RWPE2 (cell line): Measurements from ENCODE around the gene EEF1A2.

Source experiments
- ATAC-seq: fragments of 200-7000 bp; cut with Tn5 transposase; 3 replicates; pipeline ENCODE4 v1.9.1; 2021; ENCODE audit warnings: low read depth
- DNase-seq: peaks from one replicate; pipeline ENCODE4 v3.0.0-alpha.2; 2020; ENCODE audit warnings: low spot score
- H3K27ac ChIP-seq: fragments of 450-650 bp; 2 replicates; pipeline ENCODE4 v1.5.1; 2017; ENCODE audit warnings: mild to moderate bottlenecking; ENCODE audit not compliant: poor library complexity, severe bottlenecking
- H3K27me3 ChIP-seq: fragments of 250-450 bp; sonication (Bioruptor Pico); 2 replicates; pipeline ENCODE4 v1.5.1; 2021; ENCODE audit warnings: mild to moderate bottlenecking, moderate library complexity; ENCODE audit not compliant: insufficient read depth, poor library complexity, severe bottlenecking
- H3K36me3 ChIP-seq: fragments of 250-450 bp; sonication (Bioruptor Pico); 2 replicates; pipeline ENCODE4 v1.5.1; 2020; ENCODE audit warnings: low read depth, mild to moderate bottlenecking, moderate library complexity
- H3K4me1 ChIP-seq: fragments of 250-450 bp; sonication (Bioruptor Pico); 2 replicates; pipeline ENCODE4 v1.5.1; 2021; ENCODE audit warnings: mild to moderate bottlenecking, moderate library complexity; ENCODE audit not compliant: insufficient read depth, poor library complexity, severe bottlenecking
- H3K4me3 ChIP-seq: fragments of 250-450 bp; sonication (Bioruptor Pico); 2 replicates; pipeline ENCODE4 v1.5.1; 2021; ENCODE audit warnings: mild to moderate bottlenecking, moderate library complexity; ENCODE audit not compliant: severe bottlenecking
- H3K9me3 ChIP-seq: fragments of 250-450 bp; sonication (Bioruptor Pico); 2 replicates; pipeline ENCODE4 v1.5.1; 2021; ENCODE audit warnings: mild to moderate bottlenecking, moderate library complexity; ENCODE audit not compliant: severe bottlenecking
- TF ChIP-seq, protein P1 (sequence below): fragments of 450-650 bp; IDR thresholded peaks from one replicate; pipeline ENCODE4 v1.5.1; 2017; ENCODE audit warnings: mild to moderate bottlenecking, moderate library complexity; ENCODE audit not compliant: poor library complexity, severe bottlenecking

EEF1A2 gene

DNA sequence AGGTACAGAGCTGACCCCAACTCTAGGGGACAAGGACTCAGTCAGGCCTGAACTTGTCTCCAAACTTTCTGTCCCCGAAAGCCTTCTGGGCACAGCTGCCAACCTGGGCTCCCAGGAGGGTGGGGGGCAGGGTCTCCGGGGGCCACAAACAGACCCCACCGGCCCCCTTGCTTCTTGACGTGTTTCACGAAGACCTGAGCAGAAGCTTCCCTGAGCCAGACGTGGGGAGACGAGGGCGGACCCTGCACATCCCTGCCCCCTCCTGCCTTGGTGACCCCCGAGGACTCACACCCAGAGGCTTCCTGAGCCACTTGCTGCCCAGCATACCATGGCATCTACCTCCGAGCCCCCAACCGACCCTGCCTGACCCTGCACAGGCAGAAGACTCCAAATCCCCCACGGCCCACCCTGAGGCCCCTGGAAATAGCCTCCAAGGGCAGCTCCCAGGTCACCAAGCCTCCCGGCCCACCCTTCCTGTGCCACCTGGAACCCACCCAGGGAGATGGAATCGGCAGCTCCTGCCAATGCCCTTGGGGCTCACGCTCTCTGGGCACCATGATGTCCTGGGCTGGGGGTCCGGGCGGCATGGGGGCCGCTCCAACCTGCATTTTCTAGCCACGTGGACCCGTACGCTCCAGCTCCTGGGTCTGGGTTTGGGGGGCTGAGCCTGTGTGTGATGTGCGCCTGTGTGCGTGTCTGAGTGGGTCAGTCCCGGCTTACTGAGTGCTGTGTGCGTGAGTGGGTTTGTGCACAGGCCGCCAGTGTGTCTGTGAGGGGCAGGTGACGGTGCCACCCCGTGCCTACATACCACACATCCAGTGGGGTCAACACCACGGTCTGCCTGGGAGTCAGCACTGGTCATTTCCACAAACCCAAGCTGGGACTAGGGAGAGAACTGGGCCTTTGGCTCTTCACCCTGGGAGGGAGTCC lies 40.8 kb upstream of the EEF1A2 start:
- ATAC-seq (no peak), DNase-seq (peak; percentile 86)
- no peak overlapping the region for H3K4me3 ChIP-seq
- TF ChIP-seq, protein P1, sequence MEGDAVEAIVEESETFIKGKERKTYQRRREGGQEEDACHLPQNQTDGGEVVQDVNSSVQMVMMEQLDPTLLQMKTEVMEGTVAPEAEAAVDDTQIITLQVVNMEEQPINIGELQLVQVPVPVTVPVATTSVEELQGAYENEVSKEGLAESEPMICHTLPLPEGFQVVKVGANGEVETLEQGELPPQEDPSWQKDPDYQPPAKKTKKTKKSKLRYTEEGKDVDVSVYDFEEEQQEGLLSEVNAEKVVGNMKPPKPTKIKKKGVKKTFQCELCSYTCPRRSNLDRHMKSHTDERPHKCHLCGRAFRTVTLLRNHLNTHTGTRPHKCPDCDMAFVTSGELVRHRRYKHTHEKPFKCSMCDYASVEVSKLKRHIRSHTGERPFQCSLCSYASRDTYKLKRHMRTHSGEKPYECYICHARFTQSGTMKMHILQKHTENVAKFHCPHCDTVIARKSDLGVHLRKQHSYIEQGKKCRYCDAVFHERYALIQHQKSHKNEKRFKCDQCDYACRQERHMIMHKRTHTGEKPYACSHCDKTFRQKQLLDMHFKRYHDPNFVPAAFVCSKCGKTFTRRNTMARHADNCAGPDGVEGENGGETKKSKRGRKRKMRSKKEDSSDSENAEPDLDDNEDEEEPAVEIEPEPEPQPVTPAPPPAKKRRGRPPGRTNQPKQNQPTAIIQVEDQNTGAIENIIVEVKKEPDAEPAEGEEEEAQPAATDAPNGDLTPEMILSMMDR, result no peak
- H3K9me3 ChIP-seq, result no peaks in the 10 kb centered on the region
- no peaks in the 10 kb centered on the region for H3K36me3 ChIP-seq
- peaks cover 22% of the 10 kb centered on the region for H3K4me1 ChIP-seq
- no peaks in the 10 kb centered on the region for H3K27me3 ChIP-seq
- H3K27ac ChIP-seq, result no peak overlapping the region

DNA sequence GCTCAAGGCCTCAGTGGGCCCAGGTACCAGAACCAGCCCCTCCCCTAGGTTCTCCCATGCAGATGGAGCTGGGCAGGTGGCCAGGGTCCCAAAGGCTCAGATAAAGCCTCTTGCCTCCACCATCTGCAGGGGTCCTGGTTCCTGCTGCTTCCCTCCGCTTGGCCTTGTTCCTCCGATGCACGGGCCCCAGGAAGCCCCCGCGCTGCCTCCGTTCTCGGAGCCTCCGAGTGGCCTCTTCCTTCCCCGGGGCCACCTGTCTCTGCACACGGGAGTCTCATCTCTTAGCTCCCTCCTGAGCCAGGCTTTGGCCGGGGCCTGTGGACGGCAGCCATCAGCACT lies 40.2 kb upstream of the EEF1A2 start:
- TF ChIP-seq, protein P1, result no peak
- H3K36me3 ChIP-seq, result no peaks in the 10 kb centered on the region
- H3K27ac ChIP-seq, result peak overlapping the region; percentile 81
- ATAC-seq, result no peak
- DNase-seq, result peak; percentile 87
- no peaks in the 10 kb centered on the region for H3K9me3 ChIP-seq
- no peak overlapping the region for H3K4me3 ChIP-seq
- peaks cover 25% of the 10 kb centered on the region for H3K4me1 ChIP-seq
- H3K27me3 ChIP-seq, result no peaks in the 10 kb centered on the region

DNA sequence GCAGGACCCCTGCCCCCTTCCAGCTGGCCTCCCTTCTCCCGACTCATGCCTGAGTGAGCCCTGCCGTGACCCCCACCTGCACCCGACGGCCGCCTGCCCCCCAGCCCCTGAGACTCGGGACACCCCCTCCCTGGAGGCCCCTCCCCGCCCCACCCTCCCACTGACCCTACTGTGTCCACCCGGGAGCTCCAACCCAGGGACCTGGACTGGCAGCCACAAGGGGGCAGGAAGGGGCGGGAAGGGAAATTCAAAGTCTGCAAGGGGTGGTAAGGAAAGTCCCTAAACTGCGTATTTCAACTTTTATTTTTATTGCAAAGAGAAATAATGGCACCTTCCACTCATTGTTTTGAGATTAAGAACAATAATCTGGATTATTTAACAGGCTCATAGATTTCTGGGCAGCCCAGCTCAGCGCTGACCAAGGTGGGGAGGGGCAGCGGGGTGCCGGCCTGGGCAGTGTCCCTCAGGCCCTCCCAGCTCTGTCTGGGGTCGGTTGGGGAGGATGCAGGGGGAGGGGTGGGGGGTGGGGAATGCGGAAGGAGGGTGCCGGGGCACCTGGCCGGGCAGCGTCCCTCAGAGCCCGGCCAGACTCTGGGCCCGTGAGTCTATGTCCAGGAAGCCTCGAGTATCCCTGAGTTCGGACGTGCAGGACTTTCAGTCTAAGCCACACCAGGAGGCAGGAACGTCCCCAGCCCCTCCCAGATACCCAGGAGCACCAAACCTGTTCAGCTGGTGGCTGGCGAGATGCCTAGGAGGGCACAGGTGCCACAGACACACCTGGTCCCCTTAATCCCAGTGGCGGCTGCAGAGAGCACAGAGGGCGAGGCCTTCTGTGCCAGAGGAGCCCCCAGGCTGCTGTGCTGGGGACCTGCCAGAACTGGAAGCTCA lies 39.6 kb upstream of the EEF1A2 start:
- TF ChIP-seq, protein P1, result peak; percentile 99
- DNase-seq (peak; percentile 88), ATAC-seq (peak; percentile 2)
- Histone ChIP-seq H3K36me3 (no peaks in the 10 kb centered on the region), H3K4me1 (peaks cover 30% of the 10 kb centered on the region), H3K9me3 (no peaks in the 10 kb centered on the region), H3K27me3 (no peaks in the 10 kb centered on the region), H3K27ac (peak overlapping the region; percentile 81), H3K4me3 (peak overlapping the region; percentile 37)

DNA sequence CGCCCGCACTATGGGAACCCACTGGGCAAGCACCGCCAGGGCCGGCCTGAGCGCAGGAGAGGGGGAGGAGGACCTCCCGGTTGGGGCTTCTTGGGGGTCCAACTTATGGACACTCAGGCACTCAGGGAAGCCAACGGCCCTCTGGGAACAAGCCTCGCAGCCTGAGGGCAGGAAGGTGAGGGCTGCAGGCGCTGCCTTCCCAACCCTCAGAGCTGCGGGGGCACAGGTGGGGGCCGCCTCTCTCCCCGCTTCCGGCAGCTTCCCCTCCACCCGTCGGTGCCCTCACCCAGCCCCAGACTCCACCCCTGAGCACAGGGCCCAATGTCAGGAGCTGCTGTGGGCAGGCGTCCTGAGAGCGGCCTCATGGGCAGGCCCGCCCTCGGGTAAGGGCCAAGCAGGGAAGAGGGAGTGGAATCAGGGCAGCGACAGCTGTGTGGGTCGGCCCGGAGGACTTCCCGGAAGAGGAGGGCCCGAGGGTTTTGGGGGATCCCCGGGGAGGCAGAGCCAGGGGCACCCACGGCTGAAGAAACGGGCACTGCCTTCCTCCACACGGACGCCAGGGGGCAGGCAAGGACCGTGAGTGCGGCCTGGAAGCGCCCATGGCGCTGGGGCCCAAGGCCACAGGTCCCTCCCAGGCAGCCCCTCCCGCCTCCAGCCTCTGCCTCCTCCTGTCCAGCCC lies 38.8 kb upstream of the EEF1A2 start:
- H3K4me1 ChIP-seq, result peaks cover 30% of the 10 kb centered on the region
- TF ChIP-seq, protein P1, result peak; percentile 100
- no peaks in the 10 kb centered on the region for H3K9me3 ChIP-seq
- ATAC-seq (peak; percentile 85), DNase-seq (peak; percentile 90)
- H3K4me3 ChIP-seq, result peak overlapping the region; percentile 37
- no peaks in the 10 kb centered on the region for H3K36me3 ChIP-seq
- no peaks in the 10 kb centered on the region for H3K27me3 ChIP-seq
- H3K27ac ChIP-seq, result peak overlapping the region; percentile 81
